Right ventricle myocardium superior (tissue), 1 donor: ENCODE data around the gene ACTL7A. TPM values are rescaled to one million over a fixed set of nuclear protein-coding genes. Genes with fewer than 3 reads are reported as not detected.
"Not testable (repeated sequence)": the region's sequence is repeated elsewhere in the genome, so short reads cannot be mapped to it uniquely, and the experiment has no call there.

Source experiments
- ATAC-seq: fragments of 200-7000 bp; cut with Tn5 transposase; one replicate; pipeline ENCODE4 v1.9.1; 2020; ENCODE audit warnings: mild to moderate bottlenecking; ENCODE audit not compliant: poor library complexity
- DNase-seq: peaks from one replicate; pipeline ENCODE4 v3.0.0-alpha.2; 2020
- intact Hi-C: fragments of 100-400 bp; cut with DNase I; formaldehyde crosslinking; loops from one replicate; pipeline ENCODE4 v1.11.2; 2022
- total RNA-seq: library from RNA; stranded (reverse); fragmentation: NEBNext Ultra II Directional; extraction: Animal tissue kit (Norgen Biotek cat#: 25700); gene quantifications from one replicate; pipeline ENCODE4 v1.2.1, GENCODE V29; 2021
- donor health status: DM: no; HTN: yes; CAD: no; lungs with severe emphysema.

ACTL7A gene
- total RNA-seq, 1 donor from 2014 or later, result not detected

DNA sequence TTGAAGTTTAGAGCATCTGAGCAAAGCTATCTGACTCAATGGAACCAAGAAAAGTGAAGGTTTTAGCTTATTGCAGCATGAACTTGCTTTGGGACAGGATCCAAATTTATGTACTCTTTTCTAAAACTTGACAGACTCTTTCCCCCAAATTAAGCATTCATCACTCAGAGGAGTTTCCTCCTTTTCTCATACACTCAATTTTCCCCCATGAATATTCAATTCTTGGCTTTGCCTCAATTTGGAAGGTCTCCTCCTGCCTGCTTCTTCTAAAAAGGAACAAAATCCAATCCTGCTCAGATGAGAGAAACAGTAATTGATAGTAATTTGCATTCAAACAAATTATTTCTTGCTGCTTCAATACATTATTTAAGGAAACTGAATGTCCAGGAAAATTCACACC lies 5.0 kb downstream of the ACTL7A start:
- DNase-seq (no peak), ATAC-seq (no peak)
- intact Hi-C loops, result no loop called here

DNA sequence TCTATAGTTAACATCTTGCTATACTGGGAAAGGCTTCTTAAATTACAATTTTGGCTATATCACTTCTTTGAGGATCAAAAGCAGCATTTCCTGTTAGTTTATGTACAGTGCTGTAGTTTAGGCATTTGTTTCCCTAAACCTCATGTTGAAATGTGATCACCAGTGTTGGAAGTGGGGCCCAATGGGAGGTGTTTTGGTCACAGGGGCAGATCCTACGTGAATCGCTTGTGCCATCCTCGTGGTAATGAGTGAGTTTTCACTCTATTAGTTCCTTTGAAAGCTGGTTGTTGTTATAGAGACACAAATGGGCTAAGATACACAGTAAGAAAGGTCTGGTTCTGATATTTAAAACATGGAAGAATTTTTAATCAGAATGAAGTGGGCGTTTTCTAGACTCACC lies 5.8 kb downstream of the ACTL7A start:
- intact Hi-C loops, result no loop called here
- DNase-seq, result no peak
- no peak for ATAC-seq

DNA sequence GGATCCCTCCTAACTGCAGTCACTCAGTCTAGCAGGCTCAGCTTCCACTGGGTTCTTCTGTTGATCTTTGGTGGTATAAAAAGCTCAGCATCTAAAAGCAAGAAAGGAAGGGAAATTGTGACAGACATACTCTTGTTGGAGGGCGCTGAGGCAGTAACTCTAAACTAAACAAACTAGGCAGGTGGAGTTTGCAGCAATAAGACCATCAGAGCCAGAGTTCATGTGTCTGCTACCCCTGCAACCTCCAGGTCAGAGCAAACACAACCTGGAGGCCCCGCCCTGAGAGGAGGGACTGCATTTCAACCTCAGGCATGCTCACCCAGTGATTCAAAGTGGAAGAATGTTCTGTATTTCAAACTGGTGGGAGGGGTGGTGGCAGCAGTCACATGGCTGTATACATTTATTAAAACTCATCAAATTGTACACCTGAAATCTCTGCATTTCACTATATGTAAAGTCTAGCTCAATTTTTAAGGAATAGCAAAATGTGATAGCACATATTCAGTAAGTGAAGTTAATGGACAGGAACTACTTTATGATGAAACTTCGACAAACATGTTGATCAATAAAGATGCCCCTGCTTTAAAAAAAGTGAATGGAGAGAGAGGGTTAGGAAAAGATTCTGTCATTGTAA lies 7.1 kb downstream of the ACTL7A start:
- ATAC-seq (no peak), DNase-seq (no peak)
- intact Hi-C loops, result no loop called here

DNA sequence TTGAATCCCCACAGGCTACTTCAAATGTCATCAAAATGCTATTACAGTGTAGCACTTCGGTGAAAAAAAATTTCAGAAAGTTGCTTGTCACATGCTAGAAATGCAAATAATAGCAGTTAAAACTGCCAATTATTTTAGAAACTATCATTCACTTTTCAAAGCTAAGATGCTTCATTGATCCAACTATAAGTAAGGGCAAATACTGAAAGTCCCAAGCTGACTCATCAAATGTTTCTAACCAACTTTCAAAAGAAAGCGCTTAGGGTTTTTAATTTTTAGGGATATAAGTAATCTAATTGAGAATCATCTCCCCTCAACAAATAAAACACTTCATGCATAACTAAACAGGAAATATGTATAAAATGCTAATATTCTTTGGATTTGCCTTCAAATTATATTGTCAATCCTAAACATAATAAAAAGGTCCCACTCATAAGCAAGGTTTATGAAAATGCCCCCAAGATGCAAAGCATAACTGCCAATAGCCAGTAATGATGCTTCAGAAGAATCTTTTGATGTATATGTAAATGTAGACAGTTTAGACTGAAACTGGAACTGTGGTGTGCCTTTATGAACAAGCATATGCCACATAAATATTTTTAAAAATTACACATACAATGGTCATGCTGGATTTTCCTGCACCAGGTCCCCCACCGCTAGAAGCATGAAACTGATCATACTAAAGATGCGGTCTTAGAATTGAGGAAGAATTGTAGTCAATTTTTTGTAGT lies 12.2 kb downstream of the ACTL7A start:
- DNase-seq, result no peak
- intact Hi-C loops, result no loop called here
- ATAC-seq, result no peak

DNA sequence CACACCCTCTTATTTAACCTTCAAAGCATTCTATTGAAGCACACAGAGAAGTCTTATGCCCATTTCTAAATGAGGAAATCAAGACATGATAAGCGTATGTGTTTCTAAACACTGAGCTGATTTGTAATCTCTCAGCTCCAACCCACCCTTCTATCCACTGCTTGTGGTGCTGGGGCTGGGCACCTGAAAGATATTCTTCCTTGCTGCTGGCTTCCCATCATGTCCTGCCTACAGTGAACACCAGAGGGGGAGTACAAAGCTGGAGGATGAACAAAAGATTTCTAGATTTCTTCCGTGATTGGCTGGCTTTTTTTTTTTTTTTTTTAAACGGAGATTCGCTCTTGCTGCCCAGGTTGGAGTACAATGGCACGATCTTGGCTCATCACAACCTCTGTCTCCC lies 14.4 kb downstream of the ACTL7A start:
- intact Hi-C loops, result no loop called here
- no peak for ATAC-seq
- DNase-seq, result no peak

DNA sequence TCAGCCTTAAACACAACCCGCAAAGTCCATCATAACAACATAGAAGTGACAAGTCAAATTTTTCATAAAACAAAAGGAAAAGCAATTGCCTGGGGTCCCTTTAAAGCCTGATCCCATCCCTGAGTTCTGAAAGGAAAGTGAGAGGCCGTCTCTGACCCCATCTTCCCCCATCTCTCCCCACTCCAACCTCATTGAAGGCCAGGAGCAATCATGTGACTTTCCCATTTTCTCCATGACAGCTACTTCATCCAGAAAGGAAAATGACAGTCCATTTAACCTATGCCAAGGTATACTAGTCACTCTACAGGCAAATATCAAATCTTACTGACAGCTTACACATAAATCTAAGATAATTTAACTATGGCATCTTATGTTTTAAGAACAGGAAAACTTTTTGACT lies 15.5 kb downstream of the ACTL7A start:
- intact Hi-C loops, result no loop called here
- DNase-seq, result no peak
- ATAC-seq, result no peak

DNA sequence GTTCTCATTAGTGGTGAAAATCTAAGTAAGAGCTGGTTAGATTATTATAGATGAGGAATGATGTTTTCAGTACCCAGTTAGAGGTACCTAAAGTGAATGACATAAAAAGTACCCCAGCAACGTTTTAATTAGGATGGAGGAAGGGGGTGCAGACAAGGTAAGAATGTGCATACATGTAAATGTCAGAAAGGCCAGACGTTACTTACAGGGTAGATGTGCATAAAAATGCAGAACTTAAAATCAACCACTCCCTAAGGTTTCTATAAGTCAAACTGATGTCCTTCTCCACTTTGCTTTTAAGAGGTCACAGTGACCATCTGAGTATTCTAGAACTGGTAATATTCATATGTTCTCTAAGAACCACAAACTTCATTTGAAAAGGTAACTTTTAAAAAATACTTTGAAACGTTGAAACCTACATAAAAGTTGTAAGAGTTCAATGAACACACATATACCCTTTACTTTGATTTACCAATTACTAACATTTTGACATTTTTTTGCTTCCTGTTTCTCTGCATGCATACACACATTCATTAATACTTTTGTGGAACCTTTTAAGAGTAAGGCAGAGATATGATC lies 18.8 kb downstream of the ACTL7A start:
- intact Hi-C loops, result no loop called here
- no peak for ATAC-seq
- no peak for DNase-seq

DNA sequence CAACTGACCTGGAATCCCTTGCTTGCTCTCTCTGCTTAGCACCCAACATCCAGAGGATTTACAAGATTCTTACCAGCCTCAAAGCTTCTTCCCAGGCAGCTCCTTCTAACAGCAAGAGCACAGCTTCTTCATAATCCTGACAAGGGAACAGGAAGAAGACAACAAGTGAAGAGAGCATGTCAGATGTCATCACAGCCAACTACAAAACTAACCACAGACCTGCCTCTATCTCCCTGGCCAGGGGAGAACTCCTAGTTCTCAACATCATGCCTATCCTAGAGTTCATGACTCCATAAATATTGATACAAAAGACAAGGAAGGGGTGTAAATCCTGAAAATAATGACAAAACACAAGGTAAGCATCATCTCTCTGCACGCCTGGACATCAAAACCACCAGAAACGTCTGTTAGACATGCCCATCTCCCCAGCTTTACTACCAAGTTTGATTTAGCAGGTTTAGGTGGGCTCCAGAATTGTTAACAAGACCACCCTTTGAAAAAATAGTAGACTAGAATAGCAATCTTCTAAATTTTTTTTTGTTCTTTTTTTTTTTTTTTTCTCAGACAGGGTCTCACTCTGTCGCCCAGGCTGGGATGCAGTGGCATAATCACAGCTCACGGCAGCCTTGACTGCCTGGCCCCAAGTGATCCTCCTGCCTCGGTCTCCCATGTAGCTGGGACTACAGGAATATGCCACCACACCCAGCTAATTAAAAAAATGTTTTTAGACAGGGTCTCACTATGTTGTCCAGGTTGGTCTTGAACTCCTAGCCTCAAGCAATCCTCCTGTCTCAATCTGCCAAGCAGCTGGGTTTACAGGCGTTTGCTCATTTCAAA lies 20.2 kb downstream of the ACTL7A start:
- intact Hi-C loops, result no loop called here
- ATAC-seq (no peak), DNase-seq (no peak)

DNA sequence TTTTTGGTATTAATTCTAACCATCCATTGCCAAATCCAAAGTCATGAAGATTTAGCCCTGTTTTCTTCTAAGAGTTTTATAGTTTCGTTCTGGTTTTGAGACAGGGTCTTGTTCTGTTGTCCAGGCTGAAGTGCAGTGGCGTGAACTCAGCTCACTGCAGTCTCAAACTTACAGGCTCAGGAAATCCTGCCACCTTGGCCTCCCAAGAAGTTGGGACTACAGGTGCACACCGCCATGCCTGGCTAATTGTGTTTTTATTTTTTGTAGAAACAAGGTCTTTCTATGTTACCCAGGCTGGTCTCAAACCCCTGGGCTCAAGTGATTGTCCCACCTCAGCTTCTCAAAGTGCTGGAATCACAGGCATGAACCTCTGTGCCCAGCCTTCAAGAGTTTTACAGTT lies 21.0 kb downstream of the ACTL7A start:
- intact Hi-C loops, result no loop called here
- ATAC-seq (no peak), DNase-seq (no peak)

DNA sequence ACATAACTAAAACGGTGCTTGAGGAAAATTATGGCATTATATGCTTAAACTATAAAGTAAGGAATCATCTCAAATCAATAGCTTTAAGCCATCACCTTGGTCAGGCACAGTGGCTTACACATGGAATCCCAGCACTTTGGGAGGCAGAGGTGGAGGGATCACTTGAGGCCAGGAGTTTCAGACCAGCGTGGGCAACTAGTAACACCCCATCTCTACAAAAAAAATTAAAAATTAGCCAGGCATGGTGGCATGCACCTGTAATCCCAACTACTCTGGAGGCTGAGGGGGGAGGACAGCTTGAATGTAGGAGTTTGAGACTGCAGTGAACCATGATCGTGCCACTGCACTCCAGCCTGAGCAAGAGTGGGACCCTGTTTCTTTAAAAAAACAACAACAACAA lies 22.6 kb downstream of the ACTL7A start:
- ATAC-seq, result no peak
- intact Hi-C loops, result no loop called here
- no peak for DNase-seq

DNA sequence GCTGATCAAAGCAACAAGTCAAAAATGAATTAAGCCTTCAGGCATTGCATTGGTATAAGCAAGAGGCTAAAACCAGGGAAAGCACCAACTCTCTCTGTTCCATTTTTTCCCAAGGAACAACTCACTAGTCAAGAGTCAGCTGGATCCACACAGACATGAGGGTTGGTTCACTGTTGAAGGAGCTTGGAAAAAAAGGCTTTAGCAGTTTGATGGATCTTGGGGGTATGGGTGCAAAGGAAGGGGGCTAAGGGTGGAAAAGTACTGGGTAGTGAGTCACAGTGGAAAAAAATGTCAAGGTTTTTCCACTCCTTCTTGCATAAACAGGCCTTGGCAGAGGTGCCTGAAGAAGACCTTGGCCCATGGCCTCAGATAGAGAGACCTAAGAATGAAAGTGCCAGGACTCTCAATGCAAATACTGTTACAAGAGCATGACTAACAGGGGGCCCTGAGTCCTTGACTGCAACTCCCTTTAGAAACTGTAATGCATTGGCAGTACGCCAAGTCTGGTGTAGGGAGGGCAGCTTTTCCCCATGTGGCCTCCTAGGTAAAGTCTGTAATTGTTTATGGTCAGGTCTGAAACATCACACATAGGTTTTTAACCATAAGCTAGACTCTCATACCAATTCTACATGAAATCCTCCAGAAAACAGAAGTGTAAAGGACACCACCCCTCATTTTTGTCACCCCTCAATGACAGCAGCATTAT lies 23.7 kb downstream of the ACTL7A start:
- intact Hi-C loops, result no loop called here
- DNase-seq, result no peak
- peak; percentile 34 for ATAC-seq

DNA sequence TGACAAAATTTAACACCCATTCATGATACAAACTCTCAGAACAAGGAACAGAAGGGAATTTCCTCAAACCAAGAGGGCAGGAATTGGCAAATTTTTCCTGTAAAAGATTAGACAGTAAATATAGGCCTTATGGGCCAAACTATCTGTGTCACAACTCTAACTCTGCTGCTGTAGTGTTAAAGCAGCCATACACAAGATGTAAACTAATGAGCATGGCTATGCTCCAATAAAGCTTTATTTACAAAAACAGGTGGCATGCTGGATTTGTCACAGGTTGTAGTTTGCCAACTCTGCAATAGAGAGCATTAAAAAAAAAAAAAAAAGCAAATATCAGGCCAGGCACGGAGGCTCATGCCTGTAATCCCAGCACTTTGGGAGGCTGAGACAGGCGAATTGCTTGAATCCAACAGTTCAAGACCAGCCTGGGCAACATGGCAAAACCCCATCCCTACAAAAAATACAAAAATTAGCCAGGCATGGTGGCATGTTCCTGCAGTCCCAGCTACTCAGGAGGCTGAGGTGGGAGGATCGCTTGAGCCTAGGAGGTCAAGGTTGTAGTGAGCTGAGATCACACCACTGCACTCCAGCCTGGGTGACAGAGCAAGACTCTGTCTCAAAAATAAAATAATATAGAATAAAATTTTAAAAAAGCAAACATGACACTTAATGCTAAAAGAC lies 24.7 kb downstream of the ACTL7A start:
- not testable (repeated sequence) for ATAC-seq

DNA sequence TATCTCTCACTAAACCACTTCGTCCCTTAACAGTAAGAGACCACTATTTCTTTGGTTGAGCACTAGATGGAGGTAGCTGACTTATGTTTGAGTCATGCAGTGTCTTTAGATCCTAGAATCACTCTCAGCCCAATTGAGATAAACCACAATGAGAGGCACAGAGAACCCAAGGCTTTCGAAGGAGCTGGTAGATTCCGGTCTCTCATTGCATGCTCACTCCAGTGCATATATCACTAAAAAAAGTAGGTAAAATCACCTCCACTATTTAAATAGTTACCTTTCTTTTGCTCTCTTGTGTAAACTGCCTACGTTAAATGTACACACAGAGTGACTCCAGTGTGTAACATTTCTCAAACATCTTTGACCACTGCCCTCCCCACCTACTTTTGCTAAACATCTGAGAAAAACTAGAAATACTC lies 27.6 kb downstream of the ACTL7A start:
- intact Hi-C loops, result loop anchor here (10.0 kb wide), 1 partner anchor 515 kb away; no protein-coding TSS in a partner anchor
- ATAC-seq, result peak; percentile 79
- DNase-seq, result no peak

More for the DNA sequence above, 24.7 kb downstream of the ACTL7A start:
- DNase-seq, intact Hi-C loops: not testable (repeated sequence)

DNA sequence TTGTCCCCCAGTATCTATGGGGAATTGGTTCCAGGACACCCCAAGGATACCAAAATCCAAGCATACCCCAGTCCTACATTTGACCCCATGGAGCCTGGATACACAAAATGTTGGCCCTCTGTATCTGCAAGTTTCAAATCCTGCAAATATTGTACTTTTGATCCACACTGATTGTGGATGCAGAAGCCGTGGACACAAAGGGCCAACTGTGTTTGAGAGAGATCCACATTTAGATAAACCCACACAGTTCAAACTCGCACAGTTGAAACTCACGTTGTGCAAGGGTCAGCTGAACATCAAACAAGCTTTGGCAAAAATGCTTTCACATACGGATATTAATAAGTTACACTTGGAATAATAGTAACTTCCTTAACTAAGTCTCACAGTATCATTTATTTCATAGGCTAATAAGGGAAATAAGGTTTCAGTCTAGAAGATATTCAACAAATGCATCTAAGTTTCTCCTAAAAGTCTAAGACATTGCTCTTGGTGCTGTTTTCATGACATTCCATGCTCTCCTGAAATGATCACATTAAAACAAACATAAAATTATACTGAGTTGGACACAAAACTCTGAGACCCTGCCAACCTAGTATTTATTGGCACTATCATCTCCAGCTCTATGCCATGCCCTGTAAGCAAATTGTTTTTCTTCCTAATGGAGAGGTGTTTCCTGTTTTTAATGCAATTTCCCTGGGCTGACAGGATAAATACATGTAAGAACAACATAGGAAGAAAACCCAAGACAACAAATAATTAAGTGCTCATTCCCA lies 32.3 kb downstream of the ACTL7A start:
- no peak for ATAC-seq
- intact Hi-C loops, result loop anchor here (10.0 kb wide), 1 partner anchor 510 kb away; no protein-coding TSS in a partner anchor
- DNase-seq, result no peak

DNA sequence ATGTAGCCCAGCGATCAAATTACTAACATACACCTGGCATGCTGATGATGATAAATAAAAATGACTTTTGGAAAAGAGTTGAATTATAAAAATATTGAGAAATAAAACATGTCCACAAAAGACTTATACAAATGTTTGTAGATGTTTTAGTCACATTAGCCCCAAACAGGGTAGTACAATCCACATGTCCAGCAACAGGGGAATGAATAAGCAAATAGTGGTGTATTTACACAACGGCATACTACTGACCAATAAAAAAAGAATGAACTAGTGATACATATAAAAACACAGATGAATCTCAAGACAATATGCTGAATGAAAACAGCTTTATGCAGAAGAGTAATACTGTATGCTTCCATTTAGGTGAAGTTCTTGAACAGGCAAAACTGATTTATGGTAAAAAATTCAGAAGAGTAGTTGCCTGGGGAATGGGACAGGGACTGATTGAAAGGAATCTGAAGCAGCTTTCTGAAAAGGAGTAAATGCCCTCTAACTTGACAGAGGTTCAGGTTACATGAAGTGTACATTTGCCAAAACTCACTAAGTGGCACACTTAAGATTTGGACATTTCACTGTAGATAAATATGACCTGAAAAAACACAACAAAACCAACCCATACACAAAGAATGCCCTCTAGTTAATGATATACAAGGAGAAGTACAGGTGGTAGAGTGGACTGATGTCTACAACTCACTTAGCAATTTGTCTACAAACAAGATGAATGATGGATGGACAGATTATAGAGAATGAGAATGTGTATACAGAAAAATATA lies 35.4 kb downstream of the ACTL7A start:
- ATAC-seq (no peak), DNase-seq (no peak)
- intact Hi-C loops, result loop anchor here (10.0 kb wide), 1 partner anchor 507 kb away; no protein-coding TSS in a partner anchor

DNA sequence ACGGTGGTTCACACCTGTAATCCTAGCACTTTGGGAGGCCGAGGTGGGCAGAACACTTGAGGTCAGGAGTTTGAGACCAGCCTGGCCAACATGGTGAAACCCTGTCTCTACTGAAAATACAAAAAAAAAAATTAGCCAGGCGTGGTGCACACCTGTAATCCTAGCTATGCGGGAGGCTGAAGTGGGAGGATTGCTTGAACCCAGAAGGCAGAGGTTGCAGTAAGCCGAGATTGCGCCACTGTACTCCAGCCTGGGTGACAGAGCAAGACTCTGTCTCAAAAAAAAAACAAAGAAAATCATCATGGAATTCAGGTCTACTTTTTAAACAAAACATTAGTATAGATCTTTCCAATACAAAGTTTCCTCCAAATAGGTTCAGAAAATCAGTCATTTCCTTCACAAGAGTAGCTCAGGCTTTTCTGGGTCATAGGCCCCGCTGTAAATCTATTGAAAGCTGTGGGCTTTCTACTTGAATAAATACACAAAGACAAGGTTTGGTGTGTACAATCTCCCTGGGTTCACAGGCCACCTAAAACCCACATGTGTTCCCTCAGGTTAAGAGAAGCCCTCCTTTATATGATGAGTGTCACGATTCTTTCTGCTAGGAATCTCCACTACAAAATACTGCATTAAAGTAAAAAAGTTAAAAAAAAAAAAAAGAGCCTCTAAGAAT lies 37.1 kb downstream of the ACTL7A start:
- not testable (repeated sequence) for ATAC-seq, DNase-seq
- intact Hi-C loops, result loop anchor here (10.0 kb wide), 1 partner anchor 506 kb away; no protein-coding TSS in a partner anchor
